Bronchial epithelial cell (primary cell): ENCODE data around the gene NOP16. TPM values are rescaled to one million over a fixed set of nuclear protein-coding genes. Genes with fewer than 3 reads are reported as not detected.
A peak's percentile ranks its signal among the peaks of the same experiment; 100 is the strongest.

ENCODE experiments used
- DNase-seq: peaks from one replicate; pipeline ENCODE4 v3.0.0-alpha.2; 2010; ENCODE audit warnings: low read depth
- FAIRE-seq: peaks from 2 replicates; lab custom pipeline; 2011; peaks lifted over from hg19 to GRCh38; lab: Jason Lieb, UNC
- H3K27me3 ChIP-seq: 2 replicates; pipeline ENCODE4 v1.5.1; 2011; ENCODE audit warnings: low read length; ENCODE audit not compliant: control insufficient read depth, insufficient read depth
- H3K36me3 ChIP-seq: 2 replicates; pipeline ENCODE4 v1.5.1; 2011; ENCODE audit warnings: low read length; ENCODE audit not compliant: control insufficient read depth, insufficient read depth
- H3K4me3 ChIP-seq: 2 replicates; pipeline ENCODE4 v1.5.1; 2011; ENCODE audit warnings: mild to moderate bottlenecking, low read depth, low read length, control low read depth
- total RNA-seq: library from RNA; depleted of rRNA; stranded (reverse); fragments of >200 nt; gene quantifications from 2 replicates; pipeline ENCODE4 v1.2.1, GENCODE V29; 2014
- TF ChIP-seq, protein P1 (sequence below): IDR thresholded peaks from 2 replicates; pipeline ENCODE4 v1.5.1; 2011; ENCODE audit warnings: mild to moderate bottlenecking, moderate library complexity, low read length, control low read depth, inconsistent platforms; ENCODE audit not compliant: insufficient read depth, severe bottlenecking

NOP16 gene
- total RNA-seq, 1 donor from 2014 or later = 36.1 TPM

DNA sequence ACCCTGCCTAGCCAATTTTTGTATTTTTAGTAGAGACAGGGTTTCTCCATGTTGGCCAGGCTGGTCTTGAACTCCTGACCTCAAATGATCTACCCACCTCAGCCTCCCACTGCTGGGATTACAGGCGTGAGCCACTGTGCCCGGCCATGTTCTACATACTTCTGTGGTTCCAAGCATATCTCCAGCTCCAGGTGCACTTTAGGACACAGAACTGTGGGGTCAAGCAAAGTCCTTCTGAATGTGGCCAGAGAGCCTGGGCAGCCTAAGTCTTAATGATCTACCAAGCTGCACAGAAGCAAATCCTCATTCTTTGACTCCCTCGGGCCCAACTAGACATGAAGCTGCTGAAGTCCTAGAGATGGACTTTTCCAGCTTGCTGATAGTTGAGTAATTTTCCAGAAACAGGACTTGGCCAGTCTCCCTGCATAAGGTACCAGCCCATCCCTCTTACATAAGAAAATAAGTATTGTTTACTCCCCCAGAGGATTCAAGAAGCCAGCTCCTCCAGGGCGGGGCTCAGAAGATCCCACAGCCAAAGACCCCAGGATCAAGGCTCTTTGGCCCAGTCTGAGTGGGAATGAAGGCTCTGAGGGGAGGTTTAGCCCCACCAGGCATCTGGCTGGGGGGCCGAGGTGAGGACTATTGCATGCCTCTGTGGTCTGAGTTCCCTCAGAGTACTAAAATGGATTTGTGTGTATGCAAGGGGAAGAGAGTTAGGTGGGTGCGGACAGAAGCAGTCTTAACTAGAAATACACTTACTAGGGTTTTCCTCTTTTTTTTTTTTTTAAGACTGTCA, 19.3 kb upstream of the NOP16 start:
- FAIRE-seq (no peak), DNase-seq (no peak)
- H3K4me3 ChIP-seq = no peak overlapping the region
- peaks cover 19% of the 10 kb centered on the region for H3K36me3 ChIP-seq
- TF ChIP-seq, protein P1, sequence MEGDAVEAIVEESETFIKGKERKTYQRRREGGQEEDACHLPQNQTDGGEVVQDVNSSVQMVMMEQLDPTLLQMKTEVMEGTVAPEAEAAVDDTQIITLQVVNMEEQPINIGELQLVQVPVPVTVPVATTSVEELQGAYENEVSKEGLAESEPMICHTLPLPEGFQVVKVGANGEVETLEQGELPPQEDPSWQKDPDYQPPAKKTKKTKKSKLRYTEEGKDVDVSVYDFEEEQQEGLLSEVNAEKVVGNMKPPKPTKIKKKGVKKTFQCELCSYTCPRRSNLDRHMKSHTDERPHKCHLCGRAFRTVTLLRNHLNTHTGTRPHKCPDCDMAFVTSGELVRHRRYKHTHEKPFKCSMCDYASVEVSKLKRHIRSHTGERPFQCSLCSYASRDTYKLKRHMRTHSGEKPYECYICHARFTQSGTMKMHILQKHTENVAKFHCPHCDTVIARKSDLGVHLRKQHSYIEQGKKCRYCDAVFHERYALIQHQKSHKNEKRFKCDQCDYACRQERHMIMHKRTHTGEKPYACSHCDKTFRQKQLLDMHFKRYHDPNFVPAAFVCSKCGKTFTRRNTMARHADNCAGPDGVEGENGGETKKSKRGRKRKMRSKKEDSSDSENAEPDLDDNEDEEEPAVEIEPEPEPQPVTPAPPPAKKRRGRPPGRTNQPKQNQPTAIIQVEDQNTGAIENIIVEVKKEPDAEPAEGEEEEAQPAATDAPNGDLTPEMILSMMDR = no peak
- no peaks in the 10 kb centered on the region for H3K27me3 ChIP-seq

GRCh38 chr5:176406436-176407052, 18.1 kb upstream of the NOP16 start:
- H3K4me3 ChIP-seq = no peak overlapping the region
- no peak for DNase-seq
- TF ChIP-seq, protein P1 = no peak
- peaks cover 19% of the 10 kb centered on the region for H3K36me3 ChIP-seq
- H3K27me3 ChIP-seq = no peaks in the 10 kb centered on the region
- peak; percentile 93 for FAIRE-seq

GRCh38 chr5:176405656-176406435, 17.4 kb upstream of the NOP16 start:
- no peak for DNase-seq
- FAIRE-seq = no peak
- Histone ChIP-seq H3K4me3 (no peak overlapping the region), H3K27me3 (no peaks in the 10 kb centered on the region), H3K36me3 (peaks cover 19% of the 10 kb centered on the region)
- TF ChIP-seq, protein P1 = peak; percentile 19

DNA sequence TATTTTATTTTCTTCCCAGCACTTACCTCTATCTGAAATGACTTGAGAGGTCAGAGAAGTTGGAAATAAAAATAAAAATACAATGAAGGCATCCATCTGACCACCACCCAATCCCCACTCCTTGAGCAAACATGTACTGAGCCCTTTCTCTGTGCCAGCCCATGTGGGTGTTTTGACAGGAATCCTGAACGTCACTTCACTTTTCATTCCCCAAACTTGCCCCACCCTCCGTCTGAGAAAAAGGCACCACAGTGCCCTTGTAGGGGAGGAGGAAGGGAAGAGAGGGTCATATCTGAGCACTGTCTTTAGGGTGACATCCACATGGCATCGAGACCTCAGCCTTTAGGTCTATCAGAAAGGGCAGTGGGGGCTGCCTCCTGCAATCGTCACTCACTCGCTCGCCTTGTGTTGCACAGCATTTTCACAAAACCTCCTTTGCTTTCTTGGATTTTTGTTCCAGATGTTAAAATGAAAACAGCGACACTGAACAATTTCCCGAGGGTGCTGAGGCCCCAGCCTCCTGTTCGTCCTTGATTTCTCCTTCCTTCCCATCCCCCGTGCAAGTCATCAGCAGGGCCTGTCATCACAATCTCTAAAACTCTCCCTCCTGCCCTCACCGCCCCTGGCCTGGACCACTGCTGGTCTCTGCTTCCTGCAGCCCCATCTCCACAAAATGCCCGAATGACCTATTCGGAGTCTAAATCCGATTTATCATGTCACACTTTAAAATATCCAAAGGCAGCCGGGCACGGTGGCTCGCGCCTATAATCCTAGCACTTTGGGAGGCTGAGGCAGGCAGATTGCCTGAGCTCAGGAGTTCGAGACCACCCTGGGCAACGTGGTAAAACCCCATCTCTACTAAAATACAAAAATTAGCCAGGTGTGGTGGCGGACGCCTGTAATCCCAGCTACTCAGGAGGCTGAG, 13.1 kb upstream of the NOP16 start:
- no peak for FAIRE-seq
- TF ChIP-seq, protein P1 = no peak
- Histone ChIP-seq H3K36me3 (peaks cover 18% of the 10 kb centered on the region), H3K27me3 (no peaks in the 10 kb centered on the region), H3K4me3 (no peak overlapping the region)
- DNase-seq = no peak
